HG03045 (cell line): ENCODE data around the gene ADAM22.

ENCODE experiments used
- ATAC-seq: cut with Tn5 transposase; IDR thresholded peaks from one replicate; pipeline ENCODE4 v1.9.1; 2021; ENCODE audit warnings: mild to moderate bottlenecking, moderate library complexity; ENCODE audit not compliant: unreplicated experiment

Gene ADAM22

DNA sequence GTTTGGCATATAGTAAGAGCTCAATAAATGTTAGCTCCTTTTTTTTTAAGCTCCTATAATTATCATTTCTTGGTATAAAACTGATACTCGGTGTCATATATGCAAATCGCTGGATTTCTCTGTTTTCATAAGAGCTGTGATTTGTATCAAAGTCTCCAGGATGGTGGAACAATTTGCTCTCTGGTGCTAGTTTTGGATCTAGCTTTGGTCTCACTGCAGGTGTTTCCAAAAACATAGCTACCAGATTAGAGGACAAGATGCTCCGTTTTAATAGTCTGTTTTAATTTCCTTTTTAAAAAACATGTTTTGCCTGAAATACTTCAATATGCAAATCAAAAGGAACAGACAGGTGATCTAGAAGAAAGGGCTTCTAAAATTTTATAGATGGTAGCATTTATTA is 25.3 kb downstream of the ADAM22 start:
- ATAC-seq: no peak

DNA sequence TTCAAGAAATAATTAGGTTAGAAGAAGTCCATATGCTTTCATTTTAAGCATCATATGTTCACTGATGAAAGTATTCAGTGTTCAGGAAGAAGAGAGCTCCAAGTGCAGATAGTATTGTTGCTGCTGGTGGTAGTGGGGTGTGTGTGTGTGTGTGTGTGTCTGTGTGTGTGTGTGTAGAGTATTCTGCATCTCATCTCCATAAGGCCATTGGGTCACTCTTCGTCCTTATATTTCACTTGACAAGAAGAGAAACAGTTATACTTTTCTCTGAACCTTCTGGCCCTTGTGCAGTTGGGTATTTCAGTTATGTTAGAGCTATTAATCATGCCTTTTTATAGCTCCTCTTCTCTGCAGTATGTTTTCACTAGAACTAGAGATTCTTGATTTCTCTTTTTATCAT is 26.2 kb downstream of the ADAM22 start:
- no peak for ATAC-seq

DNA sequence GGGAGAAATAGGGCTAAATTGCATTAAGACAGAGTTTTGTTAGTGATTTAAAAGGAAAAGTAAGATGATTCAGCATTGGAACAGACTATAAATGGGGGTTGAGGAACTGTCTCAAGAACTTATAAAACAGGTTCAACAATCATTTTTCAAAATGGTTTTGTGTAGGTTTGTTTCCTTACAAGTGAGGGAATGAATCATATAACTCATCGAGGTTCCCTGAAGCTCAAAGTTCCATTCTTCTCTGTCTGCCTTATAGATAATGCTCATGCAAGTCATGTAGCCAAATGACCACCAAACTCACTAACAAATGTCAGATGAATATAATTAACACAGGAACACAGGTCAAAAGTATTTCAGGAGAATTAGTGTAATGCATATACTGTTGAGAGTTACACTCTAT is 27.7 kb downstream of the ADAM22 start:
- ATAC-seq: no peak

DNA sequence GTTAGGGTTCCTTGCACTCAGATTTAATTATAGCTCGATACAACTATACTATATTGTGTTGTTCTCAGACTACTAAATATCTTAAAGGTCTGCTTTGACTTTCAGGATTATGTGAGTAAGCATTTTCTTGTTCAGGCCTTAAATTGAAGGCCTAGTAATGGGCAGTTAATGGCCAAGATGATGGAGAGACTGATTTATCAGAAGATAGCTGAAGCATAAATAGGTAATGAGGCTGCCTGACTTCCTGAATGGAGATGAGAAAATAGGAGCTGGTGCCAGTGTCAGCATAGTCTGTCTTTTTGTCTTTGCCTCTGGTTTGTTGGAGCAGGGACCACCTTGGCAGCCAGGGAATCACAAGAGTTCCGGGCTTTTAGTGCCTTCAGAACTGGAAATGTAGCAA is 32.2 kb downstream of the ADAM22 start:
- ATAC-seq: no peak

DNA sequence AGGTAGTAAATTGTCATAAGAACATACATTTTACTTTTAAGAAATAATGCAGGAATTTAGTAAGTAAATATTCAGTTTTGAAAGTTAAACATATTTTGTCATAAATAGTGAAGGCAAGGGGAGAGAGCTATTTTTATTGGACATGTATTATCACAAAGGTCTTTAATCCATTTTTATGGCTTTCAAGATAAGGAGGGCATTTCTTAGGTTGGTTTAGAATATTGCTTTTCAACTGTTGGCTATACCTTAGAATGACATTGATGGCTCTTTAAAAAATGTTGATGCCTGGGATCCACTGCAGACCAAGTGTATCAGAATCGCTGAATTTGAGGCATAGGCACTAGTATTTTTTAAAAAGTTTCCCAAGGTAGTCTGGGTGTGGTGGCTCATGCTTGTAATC is 34.0 kb downstream of the ADAM22 start:
- no peak for ATAC-seq

DNA sequence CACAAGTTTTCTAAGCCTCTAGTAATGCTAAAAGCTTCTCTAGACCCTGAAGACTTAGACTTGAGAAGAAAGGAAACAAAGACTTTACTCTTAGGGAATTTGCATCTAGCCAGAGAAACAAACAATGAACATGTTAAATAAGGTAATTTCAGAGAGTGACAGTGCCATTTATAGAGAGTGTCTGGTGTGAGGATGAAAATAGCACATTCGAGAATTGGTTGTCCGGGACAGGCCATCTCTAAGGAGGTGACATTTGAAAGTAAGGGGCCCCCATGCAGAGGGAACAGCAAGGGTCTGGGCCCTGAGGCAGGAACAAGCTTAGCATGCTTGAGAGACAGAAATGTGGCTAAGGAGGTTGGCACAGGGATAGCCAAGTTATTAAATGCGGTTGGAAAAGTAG is 48.1 kb downstream of the ADAM22 start:
- no peak for ATAC-seq

DNA sequence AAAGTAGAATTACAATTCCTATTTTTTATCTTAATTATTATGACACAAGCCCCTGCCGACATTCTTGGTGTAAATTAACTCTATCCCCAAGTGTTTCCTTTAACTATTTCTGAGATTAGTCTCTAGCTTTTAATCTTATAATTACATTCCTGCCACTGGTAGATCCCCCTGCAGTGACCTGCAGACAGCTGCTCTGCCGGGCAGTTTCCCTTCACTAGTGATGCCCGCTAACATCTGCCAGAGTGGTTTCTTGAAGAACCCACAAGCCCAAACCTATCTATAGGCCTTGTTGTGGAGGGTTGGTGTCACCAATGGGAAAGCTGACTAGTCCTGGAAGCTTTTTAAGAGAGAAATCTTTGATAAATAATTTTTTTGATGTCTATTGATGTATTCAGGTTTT is 50.0 kb downstream of the ADAM22 start:
- no peak for ATAC-seq

DNA sequence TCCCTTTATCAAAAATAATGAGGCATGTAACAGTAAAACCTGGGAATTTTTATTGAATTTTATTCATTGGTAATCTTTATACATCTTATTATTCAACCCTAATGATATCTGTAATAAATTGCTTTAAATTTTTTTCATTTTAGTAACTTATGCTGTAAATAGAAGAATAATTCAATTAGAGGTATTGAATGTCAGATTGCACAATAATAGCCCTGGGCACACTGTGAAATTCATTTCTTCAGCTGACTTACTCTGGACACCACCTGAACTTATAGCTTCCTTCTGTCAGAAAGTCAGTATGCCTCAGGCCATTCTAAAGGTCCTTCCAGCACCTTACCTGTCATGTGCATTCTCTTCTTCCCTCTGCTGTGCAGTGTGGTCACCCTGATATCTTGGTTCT is 59.2 kb downstream of the ADAM22 start:
- no peak for ATAC-seq

DNA sequence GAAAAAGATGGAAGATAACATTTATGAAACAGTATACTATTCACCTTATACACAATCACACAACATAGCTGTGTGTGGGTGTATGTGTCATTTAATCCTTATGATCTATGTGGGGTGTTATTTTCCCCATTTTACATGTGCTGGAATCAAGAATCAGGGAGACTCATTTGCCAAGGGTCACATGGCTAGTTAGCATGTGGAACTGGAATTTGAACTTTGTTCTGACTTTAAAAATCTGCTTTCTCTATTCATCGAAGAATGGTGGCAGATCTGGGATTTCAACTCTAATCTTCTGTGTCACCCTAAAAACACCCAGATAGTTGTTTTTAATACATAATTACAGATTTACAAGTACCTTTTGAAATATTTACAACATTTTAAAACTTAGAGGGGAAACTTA is 65.2 kb downstream of the ADAM22 start:
- ATAC-seq: no peak

DNA sequence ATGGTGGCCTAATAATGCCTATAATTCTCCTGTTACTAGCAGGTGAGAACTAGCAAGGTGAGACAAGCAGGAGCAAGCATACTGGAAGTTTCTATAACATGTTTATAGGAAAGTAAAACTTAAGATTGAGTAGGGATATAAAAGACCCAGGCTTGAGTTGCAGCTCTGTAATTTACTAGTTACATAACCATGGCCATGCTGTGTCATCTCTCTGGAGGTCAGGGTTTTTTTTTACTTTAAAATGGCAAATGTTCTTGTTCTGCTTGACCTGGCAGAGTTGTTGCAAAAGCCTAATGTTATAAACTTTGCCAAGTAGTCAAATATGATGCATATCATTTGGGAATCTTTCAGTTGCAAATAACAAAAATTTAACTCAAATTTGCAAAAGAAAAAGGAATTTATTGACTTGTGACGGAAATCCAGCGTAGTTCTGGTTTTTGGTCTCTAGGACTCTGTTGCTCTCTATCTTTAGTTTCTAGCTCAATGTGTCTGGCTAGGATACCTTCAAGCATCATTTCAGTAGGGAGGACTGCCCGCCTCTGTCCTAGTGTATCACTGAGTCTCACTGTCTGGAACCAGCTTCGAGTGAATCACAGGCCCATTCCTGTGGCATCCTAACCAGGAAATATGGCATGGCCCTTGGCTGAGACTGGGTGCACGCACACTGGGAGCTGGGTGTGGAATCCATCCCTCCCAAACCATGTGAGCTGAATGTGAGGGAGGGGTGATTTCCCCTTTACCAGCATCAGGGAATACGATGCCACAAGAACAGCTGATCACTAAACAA is 67.9 kb downstream of the ADAM22 start:
- ATAC-seq: no peak

DNA sequence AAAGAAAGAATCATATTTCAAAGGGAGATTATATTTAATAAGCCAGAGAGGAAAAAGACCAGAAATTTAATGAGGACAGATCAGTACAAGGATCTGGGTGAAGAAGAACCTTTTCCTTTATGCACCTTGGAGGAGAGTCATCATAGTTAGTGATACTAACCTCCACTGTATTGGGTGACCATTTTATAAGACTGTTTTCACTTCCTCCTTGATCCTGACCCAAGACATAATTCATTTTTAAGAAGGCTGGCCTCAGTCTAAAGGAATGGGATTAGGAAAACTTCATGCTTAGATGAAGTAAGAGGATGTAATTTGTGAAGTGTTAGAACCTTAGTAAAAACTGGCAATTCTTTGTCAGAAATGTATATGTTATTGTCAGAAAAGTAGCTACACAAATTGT is 68.6 kb downstream of the ADAM22 start:
- ATAC-seq: no peak

DNA sequence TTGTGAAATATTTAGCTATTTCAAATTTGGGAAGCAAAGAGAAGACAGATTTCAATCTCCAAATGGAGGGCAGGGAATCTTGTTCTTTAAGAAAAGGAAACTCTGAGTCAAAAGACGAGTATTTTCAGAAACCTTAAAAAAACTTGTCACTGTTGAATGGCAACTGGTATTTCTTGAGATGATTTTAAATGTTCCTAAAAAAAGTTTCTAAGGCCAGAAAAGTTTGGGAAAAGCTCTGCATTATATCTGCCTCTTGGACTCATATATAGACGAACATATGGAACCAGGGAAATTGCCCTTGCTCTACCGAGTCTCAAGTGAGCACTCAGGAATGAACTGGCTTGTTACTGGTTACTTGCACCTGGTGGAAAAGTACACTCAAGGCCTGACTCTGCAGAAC is 69.5 kb downstream of the ADAM22 start:
- ATAC-seq: no peak

DNA sequence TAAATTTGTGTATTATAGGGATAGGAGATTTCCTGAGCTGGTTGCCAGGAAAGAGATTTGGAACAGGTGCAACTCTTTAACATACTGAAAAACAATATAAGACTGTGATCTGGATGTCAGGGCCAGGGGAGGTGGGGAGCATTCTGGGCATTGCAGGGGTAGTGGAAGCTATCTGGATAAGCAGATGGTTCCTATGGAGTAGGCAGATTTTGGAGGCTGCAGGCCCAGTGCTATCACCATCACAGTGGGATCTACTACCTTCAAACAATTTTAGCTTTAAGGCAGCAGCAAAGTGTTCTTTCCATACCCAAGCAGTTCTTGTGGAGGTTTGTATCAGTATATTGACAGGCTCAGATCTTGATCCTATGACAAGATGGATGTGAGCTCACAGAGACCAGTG is 71.1 kb downstream of the ADAM22 start:
- ATAC-seq: no peak

DNA sequence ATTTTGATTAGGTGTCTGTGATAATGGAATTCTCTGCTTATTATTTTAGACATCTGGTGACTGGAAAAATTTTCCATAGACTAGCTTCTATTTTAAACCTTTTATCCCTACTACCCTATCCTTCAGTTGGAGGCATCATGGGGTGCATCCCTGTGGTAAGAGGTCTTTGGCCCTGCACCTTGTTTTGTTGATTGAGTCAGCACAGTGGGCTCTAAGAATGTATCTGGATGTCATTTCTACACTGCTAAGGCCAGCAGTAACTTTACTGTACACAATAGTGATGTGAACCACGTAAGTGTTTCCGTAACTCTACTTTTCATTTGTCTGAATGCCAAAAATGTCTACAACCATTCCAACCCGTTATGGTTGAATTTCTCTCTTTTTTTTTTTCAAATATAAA is 75.6 kb downstream of the ADAM22 start:
- no peak for ATAC-seq

DNA sequence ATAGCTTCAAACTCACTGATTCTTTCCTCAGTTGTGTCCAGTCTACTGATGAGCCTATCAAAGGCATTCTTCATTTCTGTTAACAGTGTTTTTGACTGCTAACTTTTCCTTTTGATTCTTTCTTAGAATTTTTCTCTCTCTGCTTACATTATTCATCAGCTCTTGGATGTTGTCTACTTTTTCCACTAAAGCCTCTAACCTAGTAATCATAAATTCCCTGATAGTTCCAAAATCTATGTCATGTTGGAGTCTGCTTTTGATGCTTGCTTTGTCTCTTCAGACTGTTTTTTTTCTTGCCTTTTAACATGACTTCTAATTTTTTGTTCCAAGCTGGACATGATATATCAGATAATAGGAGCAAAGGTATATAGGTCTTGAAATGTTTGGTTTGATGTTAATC is 78.0 kb downstream of the ADAM22 start:
- ATAC-seq: no peak

DNA sequence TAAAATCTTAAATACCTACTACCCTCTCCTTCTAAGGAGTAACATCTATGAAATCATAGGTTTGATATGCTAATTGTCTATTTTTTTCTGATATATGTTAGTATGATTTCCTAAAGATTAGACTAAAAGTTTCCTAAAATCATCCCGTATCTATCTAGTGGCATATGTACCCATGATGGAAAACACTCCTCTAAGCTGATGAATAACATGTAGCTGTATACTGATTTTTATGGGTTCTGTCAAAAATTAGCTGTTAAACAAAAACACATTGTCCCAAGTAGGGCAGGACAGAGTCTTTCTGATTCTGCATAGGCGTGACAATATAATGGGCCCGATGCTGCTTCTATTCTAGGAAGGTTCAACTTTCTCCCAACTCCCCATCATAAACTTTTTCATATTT is 79.9 kb downstream of the ADAM22 start:
- ATAC-seq: no peak

DNA sequence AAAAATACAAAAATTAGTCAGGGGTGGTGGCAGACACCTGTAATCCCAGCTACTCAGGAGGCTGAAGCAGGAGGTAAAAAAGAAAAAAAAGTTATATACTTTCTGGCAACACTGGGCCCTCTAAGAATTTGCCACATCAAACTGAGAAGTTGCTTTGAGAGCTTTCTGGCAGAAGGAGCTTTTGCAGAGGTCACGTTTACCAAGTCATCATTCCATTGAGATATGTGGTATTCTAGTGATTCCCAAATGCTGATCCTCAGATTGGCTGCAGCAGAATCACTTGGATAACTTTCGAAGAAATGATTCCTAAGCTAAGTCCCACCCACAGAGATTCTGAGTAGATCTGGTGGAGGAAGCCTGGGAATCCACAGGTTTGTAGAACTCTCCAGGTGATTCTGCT is 80.5 kb downstream of the ADAM22 start:
- ATAC-seq: no peak

DNA sequence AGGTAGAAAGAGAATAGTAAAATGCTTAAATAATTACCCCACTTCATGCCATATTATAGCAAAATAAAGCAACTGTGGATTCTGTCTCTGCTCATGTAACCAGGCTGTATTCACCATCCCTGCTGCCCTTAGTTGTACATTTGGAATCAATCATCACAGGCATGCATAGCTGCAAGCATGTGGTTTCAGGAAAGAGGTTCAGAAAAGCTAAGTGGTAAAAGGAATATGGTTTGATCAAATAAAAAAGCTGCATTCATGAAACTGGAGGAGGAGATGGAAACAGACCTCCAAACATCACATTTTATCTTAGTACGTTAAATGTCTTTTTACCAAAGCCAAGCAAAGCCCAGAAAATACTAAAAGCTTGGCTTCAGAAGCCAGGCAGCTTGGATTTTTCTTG is 81.3 kb downstream of the ADAM22 start:
- ATAC-seq: no peak

DNA sequence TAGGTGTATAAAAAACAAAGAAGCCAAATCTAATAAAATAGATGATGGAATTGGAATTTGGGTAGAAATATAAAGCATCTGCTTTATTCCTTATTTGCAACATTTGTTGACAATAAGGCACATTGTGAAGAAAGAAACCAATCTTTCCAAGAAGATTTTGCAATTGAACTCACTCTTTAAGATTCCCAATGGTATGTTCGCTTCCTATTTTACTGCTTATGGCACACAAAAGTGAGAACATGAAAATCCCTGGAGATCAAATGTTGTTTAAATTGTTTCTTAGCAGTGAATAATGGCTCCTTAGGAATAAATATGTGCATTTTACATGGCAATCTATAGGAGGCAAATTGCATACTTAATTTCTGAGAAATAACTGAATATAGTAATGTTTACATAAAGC is 84.5 kb downstream of the ADAM22 start:
- no peak for ATAC-seq

DNA sequence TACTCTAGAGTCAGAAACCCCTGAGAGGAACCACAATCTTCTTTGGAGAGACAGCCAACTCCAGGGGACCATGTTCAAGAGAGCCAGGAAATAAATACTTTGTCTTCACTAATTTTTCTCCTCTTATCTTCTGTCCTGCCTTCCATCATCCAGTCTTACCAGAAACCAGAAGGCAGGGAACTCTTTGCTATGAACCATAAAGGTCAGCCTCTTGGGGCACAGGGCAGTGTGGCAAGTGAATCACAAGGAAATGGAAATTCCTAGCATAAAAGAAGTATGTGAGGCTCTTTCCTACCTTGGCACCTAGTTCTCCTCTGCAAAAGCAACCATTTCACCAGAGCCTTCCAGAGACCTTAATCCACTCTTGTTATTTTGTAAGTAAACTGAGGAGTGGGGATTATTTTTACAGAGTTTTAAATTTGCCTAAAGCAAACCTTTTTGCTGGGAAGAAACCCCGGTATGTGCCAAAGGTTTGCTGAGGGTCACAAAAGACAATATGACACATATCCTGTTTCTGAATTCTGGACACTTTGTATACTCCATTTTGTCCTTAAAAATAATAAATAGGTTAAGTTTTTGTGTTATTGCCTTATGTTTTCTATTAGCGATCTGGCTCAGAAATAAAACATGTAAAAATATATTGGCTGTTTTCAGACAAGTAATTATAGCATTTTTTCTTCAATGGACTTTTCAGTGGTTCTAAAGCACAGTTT is 87.1 kb downstream of the ADAM22 start:
- ATAC-seq: no peak

DNA sequence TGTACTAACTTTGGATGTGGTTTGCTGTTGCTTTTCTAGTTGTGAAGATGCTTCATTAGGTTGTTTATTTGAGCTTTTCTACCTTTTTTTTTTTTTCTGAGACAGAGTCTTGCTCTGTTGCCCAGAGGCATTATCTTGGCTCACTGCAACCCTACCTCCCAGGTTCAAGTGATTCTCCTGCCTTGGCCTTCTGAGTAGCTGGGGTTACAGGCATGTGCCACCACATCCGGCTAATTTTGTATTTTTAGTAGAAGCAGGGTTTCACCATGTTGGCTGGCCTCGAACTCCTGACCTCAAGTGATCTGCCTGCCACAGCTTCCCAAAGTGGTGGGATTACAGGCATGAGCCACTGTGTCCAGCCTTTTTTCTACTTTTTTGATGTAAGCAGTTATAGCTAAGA is 93.7 kb downstream of the ADAM22 start:
- no peak for ATAC-seq

DNA sequence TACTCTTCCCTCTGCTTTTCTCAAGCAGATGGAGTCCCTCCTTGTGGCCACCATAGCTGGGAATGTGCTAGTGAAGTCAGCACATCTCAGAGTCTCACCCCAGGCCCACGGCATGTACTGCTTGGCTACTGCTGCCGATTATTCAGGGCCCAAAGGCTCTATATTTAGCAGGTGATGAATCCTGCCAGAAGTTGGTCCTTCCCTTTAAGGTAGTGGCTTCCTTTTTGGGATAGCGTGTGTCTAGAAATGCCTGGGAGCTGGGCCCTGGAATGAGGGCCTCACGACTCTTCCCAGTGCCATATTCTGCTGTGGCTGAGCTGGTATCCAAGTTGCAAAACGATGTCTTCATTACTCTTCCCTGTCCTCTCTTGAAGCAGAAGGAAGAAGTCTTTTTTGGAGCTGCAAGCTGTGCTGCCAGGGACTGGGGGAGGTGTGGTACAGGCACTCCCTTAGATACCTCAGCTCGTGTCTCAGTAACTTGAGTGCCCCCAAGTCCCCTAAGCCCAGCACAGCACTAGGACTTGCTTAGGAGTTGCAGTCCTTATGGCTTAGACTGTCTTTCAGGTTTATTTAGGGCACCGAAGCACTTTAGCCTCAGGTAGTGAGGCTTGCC is 100.1 kb downstream of the ADAM22 start:
- ATAC-seq: no peak
